Ramos (cell line): Measurements from ENCODE around the gene HIGD1B.

Experiments used
- in situ Hi-C: fragments of 300-500 bp; cut with MboI; formaldehyde crosslinking; loops from one replicate; pipeline ENCODE4 v1.14.3; 2022; ENCODE audit warnings: low sequenced_read_pairs; ENCODE audit not compliant: unreplicated experiment

Gene HIGD1B

DNA sequence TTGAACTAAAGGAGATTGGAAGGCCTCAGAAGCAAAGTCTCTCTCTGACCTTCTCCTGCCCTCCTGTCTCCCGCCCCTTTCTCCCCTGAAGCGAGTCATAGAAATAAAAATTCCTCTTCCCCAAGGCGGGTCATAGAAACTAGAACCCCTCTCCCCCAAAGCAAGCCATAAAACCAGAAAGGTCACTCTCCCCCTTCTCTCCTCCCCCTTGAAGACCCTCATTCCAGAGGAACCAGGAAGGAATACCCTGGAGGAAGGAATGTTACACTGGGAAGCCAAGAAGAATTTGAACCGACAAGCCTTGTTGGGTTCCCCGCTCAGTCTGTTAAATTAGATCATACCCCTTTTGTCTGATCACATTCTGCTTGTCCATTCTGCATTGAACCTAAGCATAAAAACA, 14.9 kb upstream of the HIGD1B start:
- in situ Hi-C loops: no loop called here

DNA sequence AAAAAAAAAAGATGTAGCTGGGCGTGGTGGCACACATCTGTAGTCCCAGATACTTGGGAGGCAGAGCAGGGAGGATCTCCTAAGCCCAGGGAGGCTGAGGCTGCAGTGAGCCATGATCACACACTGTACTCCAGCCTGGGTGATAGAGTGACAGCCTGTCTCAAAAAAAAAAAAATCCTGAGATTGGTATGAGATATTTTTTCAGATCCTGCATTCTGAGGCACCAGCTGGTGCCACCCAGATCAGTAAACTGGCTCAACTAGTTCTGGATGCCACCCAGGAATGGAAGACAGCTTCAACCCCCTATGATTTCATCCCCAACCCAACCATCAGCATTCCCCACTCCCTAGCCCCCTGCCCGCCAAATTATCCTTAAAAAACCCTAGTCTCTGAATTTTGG, 10.5 kb upstream of the HIGD1B start:
- in situ Hi-C loops: no loop called here

DNA sequence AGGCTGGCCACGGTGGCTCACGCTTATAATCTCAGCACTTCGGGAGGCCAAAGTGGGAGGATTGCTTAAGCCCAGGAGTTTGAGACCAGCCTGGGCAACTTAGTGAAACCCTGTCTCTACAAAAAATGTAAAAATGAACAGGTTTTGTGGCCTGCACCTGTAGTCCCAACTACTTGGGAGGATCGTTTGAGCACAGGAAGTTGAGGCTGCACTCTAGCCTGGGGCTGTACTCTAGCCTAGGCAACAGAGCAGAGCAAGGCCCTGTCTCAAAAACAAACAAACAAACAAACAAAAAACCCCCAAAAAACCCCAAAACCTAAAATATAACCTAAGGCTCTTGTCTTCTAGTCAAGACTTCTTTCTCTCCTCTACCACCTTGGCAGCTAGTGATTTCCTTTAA, 7.4 kb upstream of the HIGD1B start:
- in situ Hi-C loops: no loop called here

DNA sequence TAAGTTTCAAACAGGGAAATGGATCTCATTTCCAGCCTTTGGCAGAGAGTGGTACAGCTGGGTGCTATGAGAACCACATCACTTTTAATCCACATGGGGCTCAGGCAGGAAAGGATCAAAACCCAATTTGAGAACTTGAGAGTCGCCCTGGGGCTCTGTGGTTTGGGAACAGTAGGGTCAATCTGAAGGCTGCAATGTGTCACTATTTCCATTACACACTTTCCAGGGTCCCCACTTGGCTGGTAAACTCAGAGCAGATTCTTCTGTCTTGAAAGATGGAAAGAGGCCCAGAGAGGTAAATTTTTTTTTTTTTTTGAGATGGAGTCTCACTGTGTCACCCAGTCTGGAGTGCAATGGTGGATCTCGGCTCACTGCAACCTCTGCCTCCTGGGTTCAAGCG, 6.7 kb upstream of the HIGD1B start:
- in situ Hi-C loops: no loop called here

DNA sequence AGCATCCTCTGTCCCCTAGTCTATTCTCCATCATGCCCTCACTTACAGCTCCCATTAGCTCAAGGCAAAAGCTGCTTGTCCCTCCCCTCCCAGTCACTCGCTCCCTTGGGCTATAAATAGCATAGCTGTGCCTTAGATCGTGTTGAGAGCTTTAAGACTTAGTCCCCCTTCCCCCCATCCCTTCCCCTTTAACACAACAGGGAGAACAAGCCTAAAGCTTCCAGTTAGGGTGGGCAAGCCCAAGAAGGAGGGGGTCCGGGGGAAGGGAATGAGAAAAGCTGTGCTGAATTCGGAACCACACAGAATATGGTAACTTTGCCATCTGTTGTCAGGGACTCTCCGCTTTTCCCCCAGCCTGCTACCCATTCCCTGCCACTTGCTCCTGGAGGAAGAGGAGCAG, 4.9 kb upstream of the HIGD1B start:
- in situ Hi-C loops: no loop called here

DNA sequence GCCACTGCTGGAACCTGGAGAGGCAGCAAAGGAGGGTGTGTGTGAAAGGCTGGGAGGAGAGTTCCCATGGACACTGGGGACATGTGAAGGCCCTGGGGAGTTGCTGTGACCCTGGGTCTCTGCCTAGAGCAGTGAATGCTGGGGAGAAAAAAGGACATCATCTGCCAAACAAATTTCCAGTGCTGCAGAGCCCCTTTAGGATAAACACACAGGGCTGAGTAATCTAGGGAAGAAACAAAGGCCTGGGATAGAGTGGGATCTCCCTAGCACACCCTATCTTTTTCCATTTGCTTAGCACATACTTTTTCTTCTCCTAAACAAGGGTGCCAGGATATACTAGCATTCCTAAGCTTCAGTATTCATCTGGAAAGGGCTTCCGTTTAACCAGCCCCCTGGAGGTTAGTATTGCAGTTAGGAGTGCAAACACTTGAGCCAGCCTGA, 3.3 kb upstream of the HIGD1B start:
- in situ Hi-C loops: no loop called here

DNA sequence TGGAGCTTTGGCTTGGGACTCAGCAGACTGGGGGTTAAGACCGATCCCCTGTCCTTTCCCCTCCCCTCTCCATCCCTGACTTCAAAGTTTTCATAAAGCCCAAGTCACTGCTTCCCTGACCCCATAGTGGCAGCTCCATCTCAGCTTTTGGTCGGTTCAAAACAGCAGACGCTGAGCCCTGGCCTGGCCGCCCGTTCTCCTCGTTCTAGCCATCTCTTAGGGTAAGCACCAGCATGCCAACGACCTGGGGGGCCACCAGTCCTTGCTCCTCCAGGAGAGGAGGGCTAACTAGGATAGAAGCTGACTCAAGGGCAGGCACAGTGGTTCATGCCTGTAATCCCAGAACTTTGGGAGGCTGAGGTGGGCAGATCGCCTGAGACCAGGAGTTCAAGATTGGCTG, 1.5 kb upstream of the HIGD1B start:
- in situ Hi-C loops: no loop called here

DNA sequence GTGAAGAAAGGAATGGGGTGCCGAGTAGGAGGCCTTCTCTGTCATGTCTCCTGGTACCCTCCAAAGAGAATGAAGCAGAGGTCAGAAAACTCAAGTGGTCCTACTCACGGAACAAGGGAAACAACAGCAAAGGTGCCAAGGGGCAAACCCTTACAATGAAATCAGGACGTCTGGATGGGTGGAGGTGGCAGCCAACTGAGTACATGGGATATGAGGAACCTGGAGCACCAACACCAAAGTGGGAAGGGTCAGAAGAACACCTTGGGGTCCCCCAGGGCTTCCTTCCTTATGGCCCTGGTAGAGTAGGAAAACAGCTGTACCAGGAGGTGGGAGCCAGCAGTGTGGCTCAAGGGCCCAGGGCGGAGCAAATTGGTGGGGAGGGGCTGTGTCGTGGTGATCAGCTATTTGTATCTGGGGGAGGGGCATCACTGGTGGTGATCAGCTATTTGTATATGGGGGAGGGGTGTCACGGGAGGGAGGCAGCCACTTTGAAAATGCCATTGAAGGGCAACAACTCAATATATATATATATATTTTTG, 643 bp downstream of the HIGD1B start:
- in situ Hi-C loops: no loop called here

DNA sequence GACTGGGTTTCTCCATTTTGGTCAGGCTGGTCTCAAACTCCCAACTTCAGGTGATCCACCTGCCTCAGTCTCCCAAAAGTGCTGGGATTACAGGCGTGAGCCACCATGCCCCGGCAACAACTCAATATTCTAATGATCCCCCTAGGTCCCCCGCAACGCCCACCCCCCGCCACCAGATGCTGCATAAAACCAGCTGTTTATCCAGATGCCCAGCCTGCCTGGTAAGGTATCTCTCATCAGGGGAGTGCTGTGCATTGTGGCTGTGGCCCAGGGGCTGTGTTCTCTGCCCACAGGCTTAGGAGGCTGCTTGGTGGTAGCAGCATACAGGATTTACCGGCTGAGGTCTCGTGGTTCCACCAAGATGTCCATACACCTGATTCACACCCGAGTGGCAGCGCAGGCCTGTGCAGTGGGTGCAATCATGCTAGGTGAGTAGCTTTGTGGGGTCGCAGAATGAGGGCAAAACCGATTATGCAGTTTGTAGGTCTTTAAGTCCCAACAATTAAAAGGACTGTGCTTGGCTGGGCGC, 1.3 kb downstream of the HIGD1B start:
- in situ Hi-C loops: no loop called here

DNA sequence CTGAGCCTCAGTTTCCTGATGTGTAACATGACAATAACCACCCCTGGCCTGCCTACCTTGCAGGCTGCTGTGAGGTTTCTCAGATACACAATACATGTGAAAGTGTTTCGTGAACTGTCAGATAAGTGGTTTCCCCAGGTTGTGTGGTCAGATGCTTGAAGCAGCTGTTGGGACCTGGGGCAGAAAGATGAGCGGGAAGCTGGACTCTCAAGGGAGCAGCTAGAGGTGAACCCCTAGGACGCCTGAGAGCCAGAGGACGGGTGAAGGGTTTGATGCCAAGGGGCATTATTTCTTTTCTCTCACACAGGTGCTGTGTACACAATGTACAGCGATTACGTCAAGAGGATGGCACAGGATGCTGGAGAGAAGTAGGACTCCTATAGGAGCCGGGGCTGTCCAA, 2.3 kb downstream of the HIGD1B start:
- in situ Hi-C loops: loop anchor here (25.0 kb wide), 1 partner anchor 313 kb away; no protein-coding TSS in a partner anchor

DNA sequence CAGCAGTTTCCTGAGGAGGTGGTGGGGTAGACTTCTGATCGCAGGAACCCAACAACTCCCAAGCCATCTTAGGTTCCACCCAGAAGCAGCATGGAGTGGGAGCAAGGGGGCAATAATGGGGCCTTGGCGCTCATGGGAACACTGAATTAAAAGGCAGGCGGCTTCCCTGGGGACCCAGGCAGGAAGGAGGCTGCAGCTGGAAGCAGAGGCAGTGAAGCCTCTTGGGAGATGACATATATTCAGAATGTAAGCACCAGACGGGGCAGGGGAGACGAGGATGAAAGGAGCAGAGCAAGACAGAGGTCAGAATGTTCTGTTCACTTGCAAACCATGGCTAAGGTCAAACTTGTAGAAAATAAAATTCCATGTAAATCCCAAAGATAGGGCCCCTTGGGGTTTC, 2.9 kb downstream of the HIGD1B start:
- in situ Hi-C loops: loop anchor here (25.0 kb wide), 1 partner anchor 313 kb away; no protein-coding TSS in a partner anchor

DNA sequence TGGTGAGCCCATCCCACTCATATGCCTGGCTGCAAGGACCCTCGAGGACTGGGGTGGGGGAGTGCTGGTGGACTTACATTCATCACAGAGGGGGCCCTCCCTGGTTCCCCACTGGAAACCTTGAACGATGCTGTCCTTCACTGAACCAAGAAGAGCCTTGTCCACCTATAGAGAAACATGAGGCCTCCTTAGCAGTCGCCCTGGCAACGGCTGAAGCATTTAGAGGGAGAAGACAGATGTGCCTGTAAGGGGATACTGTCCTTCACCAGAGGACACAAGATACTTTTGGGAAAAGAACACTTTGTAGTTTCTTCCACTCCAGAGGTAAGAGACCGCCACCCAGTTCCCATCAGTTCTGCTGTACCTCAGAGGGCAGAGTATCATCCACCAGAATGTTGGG, 6.5 kb downstream of the HIGD1B start:
- in situ Hi-C loops: loop anchor here (25.0 kb wide), 1 partner anchor 317 kb away; no protein-coding TSS in a partner anchor

DNA sequence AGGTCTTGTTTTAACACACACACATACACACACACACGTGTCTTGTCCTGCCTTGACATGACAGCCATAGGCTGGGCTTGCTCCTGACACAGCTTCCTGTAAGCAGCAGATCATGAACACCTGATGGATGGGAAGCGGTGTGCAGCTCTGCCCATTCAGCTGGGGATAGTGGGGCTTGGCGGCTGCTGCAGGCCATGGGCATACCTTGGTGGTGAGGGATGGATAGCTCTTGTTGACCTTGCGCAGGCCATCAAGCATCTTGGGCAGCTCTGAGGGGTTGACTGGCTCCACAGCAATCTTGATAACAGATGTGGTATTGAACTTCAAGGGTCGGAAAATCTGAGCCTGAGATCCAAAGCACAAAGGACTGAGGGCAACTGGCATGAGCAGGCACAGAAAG, 12.0 kb downstream of the HIGD1B start:
- in situ Hi-C loops: loop anchor here (5.0 to 25.0 kb wide), 2 partner anchors 77 to 322 kb away; no protein-coding TSS in a partner anchor

DNA sequence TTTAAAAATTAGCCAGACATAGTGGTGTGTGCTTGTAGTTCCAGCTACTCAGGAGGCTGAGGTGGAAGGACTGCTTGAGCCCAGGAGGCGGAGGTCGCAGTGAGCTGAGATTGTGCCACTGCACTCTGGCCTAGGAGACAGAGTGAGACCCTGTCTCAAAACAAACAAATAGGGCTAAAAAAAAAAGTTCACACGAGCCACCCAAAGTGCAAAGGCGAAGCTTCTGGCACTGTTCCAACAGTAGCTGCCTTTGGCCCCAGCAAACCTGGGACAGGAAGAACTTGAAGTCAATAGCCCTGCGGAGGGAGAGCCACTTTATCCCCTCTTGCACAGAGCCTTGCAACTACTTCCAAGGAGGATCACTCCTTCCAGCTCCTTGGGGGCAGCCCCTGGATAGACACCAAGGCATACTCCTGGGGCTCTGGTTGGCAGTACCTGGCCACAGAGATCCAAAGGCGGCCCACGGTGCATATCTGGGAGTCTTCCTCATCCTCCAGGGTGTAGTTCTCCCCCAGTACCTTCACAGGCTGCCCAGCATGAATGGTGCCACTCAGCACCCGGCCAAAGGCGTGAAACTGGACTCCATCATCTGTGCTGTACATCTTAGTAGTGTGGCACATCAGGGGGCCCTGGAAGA, 14.7 kb downstream of the HIGD1B start:
- in situ Hi-C loops: loop anchor here (5.0 to 25.0 kb wide), 2 partner anchors 80 to 325 kb away; no protein-coding TSS in a partner anchor

DNA sequence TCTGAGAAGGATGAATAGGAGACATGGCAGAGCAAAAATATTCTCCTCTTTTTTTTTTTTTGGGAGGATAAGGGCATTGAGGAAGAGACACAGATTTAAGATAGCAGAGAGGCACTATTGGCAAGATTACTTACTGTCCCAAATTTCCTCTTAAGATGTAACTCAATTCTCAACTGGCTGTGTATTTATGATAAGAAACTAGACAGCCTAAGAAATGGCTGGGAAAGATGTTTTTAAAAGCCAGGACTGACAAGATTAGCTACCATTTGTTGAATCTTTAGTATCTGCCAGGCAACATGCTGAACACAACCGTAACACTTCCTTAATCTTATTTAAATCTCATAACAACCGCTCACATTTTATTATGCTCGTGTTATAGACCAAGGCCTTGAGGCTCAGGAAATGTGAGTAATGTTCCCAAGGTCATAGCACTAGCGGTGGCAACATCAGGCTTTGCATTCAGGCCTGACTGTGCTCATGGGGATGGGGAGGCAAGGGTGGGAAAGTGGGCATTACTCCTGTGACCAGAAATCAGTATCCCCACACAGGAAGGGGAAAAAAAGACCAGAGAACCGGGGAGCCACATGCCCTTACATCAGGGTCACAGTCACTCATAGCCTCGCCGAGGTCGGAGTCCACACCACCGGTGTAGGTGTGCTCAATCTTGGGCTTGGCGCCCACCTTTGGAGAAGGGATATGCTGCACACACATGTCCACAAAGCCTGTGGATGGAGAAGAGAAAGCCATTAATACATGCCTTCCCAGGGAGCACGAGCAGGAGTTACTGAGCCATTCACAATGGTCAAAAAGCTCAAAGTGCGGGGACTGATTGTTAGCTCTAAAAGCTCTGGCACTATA, 15.6 kb downstream of the HIGD1B start:
- in situ Hi-C loops: loop anchor here (5.0 to 25.0 kb wide), 2 partner anchors 81 to 326 kb away; no protein-coding TSS in a partner anchor

DNA sequence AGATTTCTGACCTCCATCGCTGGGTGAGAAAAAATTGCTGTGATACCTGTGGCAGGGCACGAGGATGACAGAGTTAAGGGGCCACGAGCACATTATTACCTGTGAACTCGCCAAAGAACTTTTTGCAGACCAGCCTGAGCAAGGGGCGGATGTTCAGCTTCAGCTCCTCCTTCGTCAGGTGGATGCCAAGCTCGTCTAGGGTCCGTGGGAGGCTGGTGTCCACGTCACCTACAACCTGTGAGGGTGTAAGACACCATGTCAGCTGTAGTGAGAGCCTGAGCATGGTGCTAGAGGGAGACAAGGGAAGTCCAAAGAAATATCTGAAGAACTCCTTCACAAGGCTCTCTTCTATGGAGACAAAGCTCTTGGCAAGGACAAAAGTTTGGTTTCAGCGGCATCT, 17.1 kb downstream of the HIGD1B start:
- in situ Hi-C loops: loop anchor here (5.0 to 25.0 kb wide), 2 partner anchors 83 to 328 kb away; no protein-coding TSS in a partner anchor

DNA sequence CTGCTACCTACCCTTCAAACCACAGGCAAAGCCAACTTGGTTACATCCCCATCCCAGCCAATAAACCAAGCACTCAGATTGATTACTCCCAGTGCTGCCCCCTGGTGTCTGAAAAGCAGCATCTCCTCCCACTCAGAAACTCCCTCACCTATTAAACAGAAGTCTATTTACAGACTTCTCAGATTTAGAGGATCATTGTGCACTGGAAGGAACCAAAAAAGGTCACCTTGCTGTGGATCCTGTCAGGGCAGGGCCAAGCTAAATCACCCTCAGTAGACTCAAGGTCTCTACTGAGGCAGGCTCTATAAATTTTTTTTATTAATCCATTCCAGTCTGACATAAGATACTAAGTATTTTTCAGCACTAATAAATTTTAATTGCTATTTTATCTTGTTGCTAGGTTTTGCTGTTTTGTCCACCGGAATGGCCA, 17.6 kb downstream of the HIGD1B start:
- in situ Hi-C loops: loop anchor here (25.0 kb wide), 1 partner anchor 328 kb away; no protein-coding TSS in a partner anchor

DNA sequence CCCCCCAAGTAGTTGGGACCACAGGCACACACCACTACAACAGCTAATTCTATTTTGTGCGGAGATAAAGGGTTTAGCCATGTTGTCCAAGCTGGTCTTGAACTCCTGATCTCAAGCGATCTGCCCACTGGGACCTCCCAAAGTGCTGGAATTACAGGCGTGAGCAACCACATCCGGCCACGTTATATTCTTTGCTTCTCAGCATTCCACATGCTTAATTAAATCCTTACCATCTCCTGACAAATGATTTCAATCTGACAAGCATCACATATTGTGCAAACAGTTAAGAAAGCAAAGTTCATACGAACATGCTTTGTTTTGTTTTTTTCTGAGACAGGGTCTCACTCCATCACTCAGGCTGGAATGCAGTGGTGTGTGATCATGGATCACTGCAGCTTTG, 18.2 kb downstream of the HIGD1B start:
- in situ Hi-C loops: loop anchor here (25.0 kb wide), 1 partner anchor 329 kb away; no protein-coding TSS in a partner anchor

DNA sequence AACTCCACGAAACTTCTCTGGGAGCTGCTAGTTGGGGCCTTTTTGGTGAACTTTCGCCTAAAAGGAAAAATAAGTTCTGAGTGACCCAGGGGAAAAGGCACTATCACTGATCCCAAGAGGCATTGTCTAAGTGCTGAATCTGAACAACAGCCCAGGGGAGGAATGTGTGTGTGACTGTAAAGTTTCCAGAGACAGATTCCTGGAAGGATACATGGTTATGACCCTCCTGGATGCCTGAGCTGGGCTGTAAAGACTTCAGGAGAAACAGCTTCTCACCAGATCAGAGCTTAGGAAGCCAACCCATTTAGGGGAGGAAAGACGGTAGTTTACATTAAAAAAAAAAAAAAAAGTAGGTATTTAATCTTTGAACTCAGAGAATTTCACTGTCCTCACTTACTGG, 20.2 kb downstream of the HIGD1B start:
- in situ Hi-C loops: loop anchor here (25.0 kb wide), 1 partner anchor 331 kb away; no protein-coding TSS in a partner anchor

DNA sequence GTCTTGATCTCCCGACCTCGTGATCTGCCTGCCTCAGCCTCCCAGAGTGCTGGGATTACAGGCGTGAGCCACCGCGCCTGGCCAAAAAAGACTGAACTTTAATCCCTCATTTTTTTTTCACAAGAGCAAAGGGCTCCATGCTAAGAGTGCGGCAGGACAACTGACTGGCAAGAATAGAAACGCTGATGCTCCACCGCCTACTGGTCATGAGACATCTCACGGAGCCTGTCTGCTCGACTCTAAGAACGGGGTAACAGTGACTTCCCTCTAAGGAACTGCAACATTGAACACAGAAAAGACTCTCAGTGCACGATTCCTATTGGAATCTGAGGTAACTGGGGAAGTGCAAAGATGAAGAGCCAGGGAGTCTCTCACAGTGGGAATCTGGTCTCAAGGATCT, 23.9 kb downstream of the HIGD1B start:
- in situ Hi-C loops: loop anchor here (25.0 kb wide), 1 partner anchor 334 kb away; no protein-coding TSS in a partner anchor
